ENCODE measurements around the gene HNRNPU.

The HNRNPU gene
- 813 to 894 reads per million in 2 donors for total RNA-seq

GRCh38 chr1:244864253-244865027, at the start of gene HNRNPU:
TSS of gene HNRNPU (minus strand) at chr1:244864543. CDS start at chr1:244864307, 236 bp downstream.
- peak; percentile 93 for DNase-seq

DNA sequence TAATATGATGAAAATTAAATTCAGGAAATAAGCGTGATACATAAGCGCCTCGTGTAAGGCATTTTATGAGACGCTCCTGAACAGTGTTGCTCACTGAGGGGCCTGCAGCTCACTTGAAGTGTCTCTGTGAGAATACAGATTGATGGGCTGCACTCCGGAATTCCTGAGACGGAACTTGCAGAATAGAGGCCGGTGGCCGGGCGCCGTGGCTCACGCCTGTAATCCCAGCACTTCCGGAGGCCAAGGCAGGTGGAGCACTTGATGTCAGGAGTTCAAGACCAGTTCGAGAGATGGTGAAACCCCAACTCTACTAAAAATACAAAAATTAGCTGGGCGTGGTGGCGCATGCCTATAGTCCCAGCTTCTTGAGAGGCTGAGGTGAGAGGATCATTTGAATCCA, 49.5 kb upstream of the HNRNPU start:
- DNase-seq = no peak

DNA sequence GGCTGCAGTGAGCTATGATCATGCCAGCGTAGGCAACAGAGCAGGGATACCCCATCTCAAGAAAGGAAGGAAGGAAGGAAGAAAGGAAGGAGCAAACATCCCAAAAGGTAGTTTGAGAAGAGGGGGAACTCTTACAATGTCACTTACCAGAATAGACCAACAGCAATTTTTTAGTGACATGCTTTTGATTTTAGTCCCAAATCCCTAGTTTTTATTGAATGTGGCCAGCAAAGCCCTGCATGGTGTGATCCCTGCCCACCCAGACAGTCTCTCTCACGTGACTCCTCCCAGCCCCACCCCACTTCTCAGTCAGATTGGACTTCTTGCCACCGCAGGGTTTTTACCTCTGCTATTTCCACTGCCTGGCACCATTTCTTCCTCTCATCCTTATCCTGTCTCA, 39.8 kb upstream of the HNRNPU start:
- DNase-seq = no peak

- no peak for DNase-seq
Observed at GRCh38 chr1:244901400-244902015, 37.2 kb upstream of the HNRNPU start.

- no peak for DNase-seq
Observed at GRCh38 chr1:244897476-244898254, 33.3 kb upstream of the HNRNPU start.

DNA sequence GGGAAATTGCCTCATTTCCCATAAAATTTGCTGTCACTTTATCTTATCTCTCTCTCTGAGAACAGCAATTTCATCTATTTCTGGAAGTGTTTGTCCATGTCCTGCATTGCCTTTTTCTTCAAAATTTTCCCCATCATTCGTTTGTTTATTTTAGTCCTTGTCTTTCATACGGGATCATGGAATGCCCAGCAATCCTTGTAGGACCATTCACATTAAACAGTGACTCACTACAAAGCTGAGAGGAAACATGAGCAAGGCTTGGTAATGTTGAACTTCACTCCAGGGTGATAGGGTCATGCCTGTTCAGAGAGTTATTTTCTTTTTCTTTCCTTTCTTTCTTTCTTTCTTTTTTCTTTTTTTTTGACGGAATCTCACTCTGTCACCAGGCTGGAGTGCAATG, 32.2 kb upstream of the HNRNPU start:
- DNase-seq = no peak

- DNase-seq = no peak
Observed at GRCh38 chr1:244893836-244894235, 29.5 kb upstream of the HNRNPU start.

DNA sequence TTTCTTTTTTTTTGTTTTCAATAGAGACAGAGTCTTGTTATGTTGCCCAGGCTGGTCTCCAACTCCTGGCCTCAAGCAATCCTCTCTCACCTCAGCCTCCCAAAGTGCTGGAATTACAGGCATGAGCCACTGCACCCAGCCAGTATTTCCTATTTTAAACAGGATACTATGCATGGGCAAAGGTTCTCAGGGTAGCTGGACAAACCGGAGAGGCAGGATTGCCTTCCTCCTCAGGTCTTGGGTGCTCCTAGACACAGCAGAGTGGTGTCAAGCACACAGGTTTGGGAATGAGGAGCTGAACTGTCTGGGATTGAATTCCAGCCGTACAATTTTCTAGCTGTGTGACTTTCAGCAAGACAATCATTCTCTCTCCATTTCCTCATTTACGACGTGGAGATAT, 22.9 kb upstream of the HNRNPU start:
- no peak for DNase-seq

DNA sequence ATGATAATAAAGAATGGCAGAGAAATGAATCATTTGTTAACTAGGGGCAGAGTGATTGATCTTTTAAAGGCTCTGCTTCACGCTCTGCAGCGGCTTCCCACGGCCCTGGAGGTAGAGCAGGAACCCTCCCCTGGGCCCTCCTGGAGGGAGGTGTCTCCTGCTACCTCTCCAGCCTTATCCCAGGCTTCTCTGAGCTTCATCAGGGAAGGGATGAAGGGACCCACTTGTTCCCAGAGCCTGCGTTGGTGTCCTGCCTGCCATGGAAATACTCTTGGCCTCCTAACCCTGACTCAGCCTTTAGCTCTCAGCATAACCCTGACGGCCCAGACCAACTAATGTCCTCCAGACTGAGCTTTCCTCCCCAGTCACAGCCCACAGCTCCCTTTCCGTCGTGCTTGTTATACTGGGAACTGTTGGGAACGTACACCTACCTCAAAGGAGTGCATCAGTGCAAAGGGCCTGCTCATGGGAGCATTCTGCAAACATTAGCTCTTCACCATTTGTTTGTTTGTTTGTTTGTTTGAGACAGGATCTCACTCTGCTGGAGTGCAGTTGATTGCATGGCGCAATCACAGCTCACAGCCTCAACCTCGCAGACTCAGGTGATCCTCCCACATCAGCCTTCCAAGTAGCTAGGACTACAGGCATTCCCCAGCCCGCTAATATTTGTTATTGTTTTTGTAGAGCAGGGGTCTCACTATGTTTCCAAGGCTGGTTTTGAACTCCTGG, 17.4 kb upstream of the HNRNPU start:
- DNase-seq = no peak

DNA sequence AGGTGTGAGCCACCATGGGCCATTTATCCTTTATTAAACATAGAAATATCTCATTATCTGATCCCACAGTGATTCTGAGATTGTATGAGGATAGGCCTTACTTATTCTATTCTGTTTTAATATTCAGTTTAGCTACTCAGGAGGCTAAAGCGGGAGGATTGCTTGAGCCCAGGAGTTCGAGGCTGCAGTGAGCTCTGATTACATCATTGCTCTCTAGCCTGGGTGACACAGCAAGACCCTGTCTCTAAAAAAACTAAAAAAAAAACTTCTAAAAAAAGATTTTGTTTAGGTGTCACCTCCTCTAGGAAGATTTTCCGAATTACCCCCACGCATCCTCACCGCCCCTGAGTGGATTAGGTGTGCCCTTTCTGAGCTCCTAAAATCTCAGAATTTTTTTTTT, 14.3 kb upstream of the HNRNPU start:
- no peak for DNase-seq

DNA sequence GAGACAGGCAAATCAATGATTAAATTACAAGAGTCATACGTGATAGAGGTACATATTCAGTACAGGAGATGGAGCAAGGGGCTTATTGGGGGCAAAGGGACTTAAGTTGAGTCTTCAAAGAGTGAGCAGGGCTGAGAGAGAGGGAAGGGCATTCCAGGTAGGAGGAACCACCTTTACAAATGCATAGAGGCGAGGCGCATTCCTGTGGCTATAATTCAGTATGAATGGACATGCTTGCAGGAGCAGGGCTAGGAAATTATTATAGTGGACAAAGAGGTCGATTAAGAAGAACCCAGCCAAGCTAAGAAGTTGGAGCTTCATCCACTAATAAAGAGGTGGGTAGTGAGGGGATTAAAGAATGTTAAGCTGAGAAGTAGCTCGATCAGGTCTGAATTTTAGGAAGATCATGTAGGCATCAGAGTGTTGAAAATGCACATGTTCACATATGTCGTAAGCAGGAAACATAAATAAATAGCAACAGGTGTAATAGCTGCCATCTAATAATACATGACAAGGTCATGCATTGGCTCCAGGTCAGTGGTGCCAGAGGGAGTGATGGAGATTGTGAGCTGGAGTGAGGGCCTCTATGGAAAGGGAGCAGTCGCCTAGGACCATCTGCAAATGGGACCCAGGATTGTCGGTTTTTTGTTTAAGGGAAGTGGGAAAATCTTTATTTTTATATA, 12.0 kb upstream of the HNRNPU start:
- no peak for DNase-seq

- DNase-seq = no peak
Observed at GRCh38 chr1:244874974-244875579, 10.7 kb upstream of the HNRNPU start.

DNA sequence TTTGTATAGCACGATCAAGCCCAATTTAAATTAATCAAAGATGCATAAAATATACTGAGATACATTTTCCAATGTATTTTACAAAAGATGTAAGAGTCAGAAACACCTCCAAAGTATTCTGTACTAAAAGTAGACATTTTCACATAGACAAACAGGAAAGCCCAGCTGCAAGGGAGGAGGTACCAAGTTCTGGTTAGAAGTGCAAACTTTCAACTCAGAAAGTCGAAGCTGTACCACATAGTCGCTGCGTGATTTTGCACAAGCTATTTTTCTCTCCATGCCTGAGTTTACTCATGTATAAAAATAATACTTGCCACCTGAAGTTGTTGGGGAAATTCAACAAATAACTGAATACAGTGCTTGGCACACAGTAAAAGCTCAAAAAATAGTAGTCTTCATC, 5.6 kb upstream of the HNRNPU start:
- DNase-seq = no peak

GRCh38 chr1:244869364-244869827, 5.1 kb upstream of the HNRNPU start:
- no peak for DNase-seq

DNA sequence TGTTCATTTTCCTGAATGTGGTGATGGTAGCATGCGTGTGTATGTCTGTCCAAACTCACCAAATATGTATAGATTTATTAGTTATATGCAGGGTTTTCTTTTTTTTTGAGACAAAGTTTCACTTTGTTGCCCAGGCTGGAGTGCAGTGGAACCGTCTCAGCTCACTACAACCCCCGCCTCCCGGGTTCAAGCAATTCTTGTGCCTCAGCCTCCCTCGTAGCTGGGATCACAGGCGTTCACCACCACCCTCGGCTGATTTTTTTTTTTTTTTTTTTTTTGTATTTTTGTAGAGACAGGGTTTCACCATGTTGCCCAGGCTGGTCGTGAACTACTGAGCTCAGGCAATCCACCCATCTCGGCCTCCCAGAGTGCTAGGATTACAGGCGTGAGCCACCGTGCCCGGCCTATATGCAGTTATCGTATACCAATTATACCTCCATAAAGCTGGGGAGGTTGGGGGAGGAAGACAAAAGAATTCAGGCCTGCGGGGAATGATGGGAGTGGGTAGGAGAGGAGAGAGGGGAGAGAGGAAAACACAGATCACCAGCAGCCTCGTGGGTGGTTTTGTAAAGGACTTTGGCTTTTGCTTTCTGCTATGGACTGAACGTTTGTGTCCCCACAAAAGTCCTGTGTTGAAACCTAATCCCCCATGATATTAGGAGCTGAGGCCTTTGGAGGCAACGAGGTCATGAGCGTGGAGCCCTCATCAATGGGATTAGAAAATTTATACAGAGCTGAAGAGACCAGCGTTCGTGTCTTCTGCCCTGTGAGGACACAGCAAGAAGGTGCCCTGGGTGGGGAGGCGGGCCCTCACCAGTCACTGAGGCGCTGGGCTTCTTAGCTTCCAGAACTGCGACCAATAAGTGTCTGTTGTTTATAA, 4.4 kb upstream of the HNRNPU start:
- DNase-seq = no peak

DNA sequence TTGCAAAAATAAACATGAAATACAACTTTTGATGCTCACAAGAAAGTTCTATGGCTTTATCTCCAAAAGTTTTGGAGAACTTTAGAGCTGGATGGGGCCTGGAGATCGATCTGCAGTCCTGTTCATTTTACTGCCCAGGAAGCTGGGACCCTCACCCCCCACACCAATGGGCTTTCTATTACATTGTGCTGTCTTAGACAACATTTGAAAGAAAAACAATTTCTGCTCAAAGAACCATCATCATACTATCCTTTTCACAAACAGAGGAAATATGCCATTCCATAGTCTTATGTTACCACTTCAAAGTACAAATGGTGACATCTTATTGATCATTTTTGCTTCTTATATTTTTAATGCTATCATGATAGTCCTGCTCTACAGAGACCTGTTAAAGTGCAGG, 2.0 kb upstream of the HNRNPU start:
- DNase-seq = no peak

DNA sequence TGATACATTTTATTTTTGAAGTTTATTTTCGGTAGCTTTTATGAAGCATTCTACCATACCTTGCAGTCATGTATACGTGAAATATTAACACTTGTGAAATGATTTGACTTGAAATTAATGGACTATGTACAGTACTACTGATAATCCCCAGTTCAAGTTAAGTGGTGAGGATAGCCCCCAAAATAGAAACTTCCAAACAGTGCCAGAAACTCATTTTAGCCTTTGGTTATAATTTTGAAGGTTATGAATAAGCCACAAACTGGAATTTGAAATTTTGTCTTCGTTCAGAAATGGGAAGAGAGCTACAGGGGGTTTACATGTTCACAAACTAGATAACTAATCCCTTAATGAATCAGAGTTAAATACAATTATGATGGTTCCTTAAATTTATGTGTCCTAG, 1.5 kb upstream of the HNRNPU start:
- no peak for DNase-seq

DNA sequence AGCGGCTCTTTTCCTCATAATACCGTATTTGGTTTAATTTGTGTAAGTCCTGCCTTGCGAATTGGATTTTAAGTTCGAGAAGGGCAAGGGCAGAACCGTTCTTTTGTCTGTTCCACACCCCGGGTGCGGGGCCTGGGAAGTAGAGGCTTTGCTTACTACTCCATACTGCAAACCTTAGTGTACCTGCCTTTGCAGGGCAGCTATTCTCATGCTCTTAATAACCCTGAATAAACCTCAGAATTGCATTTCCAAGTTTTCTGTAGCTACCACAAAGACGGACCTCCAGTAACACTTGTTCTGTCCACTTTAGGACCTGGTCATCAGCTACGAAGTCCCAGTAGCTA, 657 bp upstream of the HNRNPU start:
- no peak for DNase-seq

GRCh38 chr1:244863491-244864252, 671 bp downstream of the HNRNPU start:
- DNase-seq = peak; percentile 32
